GM18907 (cell line): ENCODE measurements around the gene SPOCD1.

Experiments used
- ATAC-seq: cut with Tn5 transposase; IDR thresholded peaks from one replicate; pipeline ENCODE4 v1.9.1; 2021; ENCODE audit warnings: mild to moderate bottlenecking, moderate library complexity; ENCODE audit not compliant: unreplicated experiment

SPOCD1 gene

DNA sequence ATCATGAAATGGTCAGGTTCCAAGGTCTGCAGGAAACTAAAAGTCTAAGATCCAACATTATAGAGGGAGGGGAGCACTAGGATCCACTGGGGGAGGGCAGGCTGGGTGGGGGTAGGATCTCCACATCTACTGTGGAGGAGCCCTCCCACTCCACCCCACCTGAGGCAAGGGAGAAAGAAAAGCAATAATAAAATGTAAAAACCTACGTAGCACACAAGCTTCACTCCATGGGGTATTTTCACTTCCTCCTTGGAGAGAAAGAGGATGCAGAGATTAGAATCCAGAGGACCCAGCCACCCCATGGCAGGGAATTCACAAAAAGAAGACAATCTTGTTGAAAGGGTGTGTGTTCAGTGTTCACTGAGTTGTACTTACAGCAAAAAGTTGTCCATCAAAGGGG, 14.4 kb downstream of the SPOCD1 start:
- ATAC-seq: no peak

DNA sequence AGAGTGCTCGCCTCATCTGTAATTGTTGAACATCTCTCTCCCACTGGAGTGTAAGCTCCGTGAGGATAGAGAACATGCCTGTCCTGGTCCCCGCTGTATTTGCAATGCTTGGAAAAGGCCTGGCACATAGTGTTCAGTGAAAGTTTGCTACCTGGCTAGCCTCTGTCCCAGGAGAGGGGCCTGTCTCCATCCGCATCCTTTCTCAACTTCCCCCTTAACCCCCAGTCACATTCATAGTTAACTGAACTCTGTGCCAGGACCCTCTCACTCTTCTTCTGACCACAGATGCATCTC, 15.2 kb downstream of the SPOCD1 start:
- ATAC-seq: no peak

DNA sequence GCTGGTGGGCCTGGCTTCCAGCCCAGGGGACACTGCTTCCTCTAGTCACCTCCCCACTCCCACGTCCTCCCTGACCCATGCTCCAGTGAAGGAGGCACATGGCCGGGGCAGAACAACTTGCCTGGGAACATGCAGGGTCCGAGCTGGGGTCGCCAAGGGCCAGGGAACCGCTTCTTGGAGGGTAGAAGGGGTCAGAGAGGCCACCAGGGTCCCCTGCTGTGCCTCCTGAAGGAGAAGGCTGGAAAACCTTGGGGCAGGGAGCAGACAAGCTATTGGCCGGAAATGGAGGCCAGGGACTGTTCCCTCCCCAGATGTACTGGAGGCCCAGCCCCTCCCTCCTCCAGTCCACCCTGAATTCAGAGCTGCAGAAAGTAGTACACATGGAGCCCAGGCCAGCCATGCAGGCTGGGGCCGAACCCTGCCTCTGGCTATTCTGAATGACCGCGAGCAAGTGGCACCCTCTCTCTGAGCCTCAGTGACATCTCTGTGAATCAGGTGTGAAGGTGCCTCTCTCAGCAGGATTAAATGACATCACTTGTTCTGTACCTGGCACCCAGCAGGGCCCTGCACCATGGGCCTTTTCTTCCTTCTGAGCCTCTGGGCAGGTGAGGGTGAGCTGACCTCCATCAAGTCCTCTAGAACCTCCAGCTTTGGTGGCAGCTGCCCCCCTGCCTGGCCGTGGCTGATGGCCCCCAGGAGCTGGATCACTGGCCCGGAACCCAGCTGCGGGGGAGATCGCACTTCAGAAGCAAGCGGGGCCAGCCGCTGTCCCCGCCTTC, 15.7 kb downstream of the SPOCD1 start:
- no peak for ATAC-seq

DNA sequence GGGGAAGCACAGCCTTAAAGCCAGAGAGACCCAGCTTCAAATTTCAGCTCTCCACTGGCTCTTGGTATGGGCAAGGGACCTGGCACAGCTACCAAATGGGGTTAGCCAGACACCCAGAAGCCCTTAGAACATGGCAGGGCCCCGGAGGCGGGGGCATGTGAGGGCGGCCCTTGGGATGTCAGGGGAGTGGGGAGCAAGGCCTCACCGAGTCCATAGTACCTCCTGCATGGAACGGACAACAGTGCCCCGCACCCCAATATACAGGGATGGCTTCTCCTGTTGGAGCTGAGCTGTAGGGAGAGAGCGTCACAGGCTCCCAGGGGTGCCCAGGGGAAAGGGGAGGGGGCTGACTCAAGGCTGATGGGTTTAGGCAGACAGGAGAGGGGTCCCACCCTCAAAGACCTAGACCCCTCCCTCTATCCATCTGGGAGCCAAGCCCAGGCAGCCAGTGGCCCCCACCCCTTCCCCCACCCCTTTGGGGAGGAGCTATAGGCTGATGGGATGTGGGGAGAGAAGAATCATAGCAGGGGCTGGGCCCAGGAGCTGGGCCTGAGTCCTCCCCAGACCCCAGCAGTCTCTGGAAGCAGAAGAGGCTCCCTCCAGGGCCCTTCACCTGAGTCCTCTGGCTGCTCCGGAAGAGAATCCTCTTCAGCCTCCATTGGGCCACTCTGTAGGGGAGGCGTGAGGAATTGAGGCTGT, 16.5 kb downstream of the SPOCD1 start:
- ATAC-seq: no peak

DNA sequence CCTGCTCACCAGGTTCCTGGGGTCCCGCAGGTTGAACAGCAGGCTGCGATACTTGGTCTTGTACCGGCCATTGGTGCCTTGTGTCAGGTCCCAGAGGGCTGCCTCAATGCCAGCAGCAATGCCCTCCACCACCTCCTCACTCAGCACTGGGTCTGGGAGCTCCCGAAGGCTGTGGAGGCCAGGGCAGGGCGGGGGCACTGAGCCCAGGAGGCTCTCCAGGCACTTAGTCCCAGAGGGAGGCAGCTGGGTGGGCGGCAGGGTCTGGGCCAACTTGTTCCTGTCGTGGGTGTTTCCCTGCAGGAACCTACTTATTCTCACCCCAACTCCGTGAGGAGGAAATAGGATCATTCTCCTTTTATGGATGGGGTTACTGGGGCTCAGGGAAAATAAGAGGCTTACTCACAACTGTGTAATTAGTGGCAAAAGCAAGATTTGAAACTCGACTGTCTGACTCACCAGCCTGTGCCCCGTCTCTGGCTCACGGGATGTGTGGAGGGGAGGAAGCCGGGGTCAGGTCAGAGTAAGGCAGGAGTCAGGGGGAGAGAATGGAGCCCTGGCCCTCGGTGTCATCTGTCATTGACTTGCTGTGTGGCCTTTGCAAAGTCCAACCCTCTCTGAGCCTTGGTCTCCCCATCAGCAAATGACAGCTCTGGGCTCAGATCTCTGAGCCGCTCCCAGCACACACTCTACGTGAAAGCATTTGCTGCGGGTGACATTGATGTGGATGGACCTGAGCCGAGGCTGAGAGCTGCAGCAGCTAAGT, 17.2 kb downstream of the SPOCD1 start:
- no peak for ATAC-seq

DNA sequence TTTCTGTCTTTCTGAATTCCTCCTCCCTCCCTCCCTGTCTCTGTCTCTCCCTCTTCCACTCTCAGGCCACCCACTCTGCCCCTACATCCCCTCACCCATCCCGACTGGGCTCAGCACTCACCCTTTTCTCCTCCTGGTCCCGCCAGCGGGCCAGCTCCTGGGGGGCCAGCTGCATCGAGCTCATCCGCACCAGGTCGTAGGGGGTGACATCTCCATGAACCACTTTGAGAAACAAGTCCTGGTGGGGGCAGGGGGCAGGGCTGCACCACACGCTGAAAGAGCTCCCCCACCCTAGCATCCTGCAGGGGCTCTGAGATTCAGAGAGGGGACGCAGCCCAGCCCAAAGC, 17.8 kb downstream of the SPOCD1 start:
- no peak for ATAC-seq

DNA sequence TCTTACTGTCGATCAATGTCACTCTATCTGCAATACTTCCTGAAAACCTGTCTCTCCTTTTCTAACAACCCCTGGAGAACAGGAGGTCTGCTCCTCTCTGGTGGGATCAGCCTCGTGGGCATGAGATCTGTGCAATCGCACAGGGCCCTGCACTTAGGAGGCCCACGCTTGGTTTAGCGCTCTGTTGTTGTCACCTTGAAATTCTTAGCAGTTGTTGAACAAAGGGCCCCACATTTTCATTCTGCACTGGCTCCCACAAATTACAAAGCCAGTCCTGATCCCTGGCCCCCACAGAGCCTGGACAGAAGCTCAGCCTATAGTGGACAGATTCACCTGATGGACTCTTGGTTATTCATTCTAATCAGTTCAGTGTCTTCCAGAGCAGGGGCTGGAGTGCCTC, 18.6 kb downstream of the SPOCD1 start:
- no peak for ATAC-seq

DNA sequence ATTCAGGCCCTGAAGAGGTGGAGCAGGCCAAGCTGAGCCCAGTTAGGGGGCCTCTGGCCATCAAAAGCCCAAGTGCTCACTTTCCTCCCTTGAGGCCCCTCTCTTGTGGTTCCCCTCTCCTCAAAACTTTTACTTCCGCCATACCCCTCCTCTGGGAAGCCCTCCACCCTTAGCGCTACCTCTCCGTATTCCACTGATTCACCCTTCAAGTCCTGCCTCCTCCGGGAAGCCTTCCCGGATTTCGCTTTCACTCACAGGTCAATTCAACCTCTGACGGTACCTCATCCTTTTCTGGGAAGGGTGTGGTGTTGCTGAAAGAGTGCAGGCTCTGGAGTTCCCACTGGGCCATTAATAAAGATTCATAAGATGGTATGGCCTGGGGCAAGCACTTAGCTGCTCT, 19.1 kb downstream of the SPOCD1 start:
- ATAC-seq: no peak

DNA sequence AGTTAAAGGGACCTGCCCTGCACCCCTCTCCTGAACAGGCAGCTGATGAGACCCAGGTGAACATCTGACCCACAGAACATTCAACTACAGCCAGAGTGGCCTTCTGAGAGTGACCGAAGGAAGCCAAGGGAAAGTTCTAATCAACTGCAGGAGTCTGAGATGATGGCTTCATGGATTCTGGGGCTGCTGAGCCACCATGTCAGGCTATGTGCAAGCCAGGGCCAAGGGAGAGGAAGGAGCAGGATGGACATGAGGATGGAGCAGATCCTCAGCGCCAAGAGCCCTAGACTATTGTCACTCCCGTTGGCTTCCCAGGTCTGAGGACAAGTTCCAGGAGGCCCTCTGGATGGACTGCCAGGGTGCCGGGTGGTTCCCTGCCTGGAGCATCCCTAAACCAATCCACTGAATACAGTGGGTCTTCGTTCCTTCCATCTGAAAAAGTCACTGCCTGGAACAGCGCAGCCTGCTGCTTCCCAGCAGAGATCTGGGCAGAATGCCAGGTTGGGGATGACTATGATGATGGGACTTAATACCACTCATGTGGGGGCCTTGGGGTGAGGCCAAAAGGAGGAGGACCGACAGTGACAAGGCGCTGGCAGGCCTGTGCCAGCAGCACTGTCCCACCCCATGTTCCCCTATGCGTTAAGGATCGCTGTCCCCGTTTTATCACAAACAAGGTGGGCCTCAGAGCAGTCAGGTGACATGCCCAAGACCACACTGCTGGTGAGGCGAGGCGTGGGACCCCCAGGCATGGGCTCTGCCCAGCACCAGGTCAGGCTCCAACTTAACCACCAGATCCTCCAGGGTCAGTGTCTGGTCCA, 19.8 kb downstream of the SPOCD1 start:
- no peak for ATAC-seq

DNA sequence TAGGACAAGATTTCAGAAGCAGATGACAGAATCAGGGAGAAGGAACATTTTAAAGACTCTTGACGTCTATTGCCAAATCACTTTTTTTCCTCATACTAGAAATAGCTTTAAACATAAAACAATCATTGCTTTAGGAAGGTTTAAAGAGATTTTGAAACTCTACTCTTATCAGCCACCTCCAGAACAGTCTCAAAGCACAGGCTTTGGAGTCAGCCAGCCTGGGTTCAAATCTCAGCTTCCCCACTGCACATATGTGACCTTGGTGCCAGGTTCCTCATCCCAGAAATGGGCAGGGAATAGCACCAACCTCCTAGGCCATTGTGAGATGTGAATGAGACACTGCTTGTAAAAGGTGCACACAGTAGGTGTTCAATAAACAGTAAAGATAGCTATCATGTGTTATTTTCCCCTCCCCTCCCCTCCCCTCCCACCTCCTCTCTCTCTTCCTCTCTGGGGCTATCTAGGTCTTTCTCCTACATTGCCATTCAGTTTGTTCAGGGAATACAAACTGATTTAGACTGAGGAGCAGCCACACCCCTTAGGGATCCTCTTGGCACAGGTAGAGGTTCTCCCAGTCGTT, 20.6 kb downstream of the SPOCD1 start:
- ATAC-seq: no peak

DNA sequence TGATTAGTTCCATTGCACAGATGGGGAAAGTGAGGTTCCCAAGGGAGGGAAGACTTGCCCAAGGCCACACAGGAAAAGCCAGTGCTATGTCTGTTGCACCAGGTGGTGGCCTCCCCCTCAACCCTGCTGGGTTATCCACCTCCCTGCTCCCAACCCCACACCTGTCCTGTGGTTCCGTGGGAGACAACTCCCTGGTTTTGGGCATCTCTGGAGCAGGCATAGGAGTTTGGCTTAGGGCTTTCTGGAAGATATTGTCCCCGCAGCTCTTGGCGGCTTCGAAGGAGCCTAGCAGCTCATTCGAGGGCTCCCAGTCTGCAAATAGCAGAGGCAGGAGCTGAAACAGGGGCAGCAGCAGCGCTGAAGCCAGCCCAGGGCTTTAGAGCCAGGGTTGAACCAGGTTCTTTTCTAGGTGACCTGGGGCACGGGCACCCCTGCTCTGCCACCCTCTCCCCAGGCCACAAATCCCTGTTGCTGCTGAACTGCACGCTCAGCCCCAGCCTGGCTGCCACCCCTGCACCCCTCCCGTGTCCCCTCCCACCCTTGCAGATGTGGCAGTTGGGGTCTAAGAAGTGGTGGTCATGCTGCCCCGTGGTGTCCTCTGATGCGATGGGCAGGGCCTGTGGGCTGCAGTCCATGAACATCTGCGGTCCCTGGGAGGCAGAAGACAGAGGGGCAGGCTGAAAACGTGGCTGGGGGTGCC, 22.1 kb downstream of the SPOCD1 start:
- ATAC-seq: no peak

DNA sequence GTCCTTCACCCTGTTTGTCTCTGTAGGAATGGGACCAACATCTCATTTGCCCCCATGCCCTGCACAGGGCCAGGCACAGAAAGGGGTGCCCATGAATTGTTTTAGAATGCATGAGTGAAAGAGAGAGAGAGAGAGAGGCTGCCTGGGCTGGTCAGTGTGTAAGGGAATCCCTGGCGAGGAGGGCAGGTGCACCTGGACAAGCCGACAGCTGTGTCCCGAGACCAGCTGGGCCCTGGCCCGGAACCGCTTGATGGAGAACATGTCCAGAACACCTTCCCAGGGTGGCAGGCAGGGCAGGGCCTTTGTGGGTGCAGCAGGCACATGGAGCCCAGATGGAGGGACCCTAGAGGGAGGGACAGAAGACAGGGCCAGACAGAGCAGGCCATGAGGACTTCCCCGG, 22.7 kb downstream of the SPOCD1 start:
- no peak for ATAC-seq

DNA sequence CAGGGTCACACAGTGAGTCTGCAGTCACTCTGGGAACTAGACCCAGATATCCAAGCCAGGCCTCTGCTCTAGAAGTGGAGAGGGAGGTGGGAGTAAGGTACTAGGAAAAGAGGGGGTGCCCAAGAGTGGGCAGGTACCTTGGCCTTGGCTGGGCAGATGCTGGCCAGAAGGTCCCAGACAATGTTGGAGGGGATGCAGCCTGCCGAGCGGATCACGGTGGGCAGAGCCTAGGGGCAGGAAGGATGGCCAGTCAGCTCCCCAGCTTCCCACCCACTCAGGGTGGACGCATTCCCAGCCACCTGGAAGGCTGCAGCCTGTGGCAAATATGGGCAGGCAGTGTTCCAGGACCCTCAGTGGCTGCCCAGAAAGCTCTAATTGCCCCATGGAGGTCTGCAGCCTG, 23.3 kb downstream of the SPOCD1 start:
- ATAC-seq: no peak

DNA sequence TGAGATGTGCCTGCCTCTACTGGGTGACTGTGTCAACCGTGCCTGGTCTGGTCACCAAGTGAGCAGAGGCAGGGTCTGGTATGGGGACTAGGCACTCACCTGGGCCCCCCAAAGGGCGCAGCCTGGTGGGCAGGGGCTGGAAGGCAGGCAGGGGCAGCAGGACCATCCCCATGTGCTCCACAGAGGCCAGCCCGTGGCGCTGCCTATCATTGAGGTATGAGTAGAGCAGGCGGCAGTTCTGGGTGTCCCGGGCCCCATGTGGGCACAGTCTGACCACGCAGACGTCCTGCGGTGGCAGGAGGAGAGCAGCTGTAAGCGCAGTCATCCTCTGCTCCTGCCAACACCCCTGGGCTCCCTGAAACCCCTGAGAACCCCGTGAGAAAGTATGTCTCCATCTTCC, 23.7 kb downstream of the SPOCD1 start:
- no peak for ATAC-seq

DNA sequence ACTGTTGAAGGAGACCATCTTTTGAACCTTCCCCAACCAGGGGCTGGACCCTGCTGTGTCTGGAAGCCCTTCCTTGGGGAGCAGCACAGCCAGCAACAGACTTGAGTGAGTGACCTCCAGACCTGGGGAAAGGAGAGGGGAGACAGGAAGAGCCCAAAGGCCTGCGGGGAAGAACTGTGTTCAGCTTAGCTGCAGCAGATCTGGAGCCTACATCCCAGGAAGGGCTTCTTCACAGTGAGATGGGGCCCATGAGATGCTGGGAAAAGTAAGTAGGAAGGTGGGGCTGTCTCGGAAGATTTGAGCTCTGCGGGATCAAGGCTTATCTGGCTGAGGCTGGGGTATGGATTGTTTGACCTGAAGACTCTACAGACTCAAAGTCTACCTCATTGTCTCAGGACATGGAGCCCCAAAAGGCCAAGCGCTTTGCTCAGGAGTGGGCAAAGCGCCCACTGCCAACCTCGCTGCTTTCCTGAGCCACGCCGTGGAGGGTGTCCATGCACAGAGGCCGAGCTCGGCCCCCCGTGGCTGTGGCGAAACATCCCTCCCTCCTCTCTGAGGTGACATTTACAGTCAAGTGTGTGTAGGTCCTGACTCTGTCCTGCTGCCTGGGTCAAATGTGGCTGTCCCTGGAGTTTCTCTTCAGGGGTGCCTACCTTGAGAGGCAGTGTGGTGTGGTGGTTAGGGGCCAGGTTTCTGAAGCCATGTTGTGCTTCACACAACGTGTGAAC, 24.5 kb downstream of the SPOCD1 start:
- ATAC-seq: no peak

DNA sequence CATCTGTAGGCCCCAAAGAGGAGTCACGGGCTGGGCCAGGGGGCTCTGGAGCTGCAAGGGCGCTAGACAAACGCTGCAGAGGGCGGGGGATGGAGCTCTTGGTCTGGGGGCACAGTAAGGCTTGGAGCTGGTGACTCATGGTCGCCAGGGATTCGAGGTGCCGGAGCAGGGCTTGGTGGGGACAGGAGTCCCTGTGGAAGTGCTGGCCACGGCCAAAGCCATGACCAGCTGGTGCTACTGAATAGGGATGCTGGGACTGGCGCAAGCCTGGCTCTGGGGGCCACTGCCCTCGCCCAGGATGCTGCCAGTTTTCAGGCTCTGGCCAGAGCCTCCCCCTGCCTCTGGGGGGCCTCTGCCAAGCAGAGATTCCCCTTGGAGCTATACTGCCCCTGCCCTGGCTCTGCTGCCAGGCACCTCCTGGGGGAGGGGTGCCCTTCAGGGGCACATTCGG, 25.2 kb downstream of the SPOCD1 start:
- no peak for ATAC-seq

DNA sequence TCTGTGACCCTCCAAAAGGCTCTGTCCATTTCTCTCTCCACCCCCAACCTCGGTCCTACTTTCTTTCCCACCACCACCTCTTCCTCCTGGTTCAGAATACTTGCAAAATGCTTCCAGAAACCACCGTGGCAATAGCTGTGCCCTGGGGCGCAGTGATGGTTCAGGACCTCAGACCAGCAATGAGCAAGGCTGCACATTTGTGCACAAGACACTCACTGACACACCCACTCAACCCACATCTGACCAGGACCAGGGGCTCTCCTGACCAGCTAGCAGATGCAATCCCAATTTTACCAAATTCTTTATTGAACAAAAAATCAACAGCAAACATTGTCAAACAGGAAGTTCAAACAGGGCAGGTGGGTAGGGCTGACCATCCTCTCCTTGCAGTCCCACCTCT, 25.7 kb downstream of the SPOCD1 start:
- no peak for ATAC-seq

DNA sequence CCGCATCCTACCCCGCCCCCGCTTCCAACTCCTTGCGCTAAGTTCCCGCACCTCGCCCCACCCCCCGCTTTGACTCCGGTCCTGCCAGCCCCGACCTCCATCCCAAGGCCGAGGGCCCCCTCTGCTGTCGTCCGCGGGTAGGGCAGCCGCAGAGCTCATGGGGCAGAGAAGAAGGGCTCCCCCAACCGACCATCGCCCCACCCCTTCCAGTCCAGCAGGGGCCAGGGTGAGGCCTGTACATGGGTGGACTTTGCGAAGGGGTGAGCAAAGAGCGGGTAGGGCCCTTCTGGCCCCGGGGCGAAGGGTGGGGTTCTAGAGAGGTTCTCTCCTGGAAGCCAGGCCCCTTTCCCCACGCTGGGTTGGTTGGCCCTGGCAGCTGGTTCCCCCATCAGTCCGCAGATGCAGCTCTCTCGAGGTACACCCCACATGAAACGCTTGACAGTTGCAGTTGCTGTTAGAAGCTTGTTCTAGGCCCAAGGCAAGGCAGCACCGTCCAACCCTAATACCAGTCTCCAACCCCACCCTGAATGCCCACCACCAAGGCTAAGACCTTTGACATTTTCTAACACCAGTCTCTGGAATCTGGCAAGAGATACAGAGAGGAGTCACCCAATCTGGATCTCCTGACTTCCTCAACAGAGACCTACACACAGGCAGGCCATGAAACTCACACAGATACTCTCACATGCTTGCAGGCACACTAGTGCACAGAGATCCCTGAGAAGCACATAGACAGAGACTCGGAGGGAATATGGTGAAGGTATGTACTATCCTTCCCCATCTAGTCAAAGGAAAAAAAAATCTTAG, 26.4 kb downstream of the SPOCD1 start:
- peak; percentile 50 for ATAC-seq

DNA sequence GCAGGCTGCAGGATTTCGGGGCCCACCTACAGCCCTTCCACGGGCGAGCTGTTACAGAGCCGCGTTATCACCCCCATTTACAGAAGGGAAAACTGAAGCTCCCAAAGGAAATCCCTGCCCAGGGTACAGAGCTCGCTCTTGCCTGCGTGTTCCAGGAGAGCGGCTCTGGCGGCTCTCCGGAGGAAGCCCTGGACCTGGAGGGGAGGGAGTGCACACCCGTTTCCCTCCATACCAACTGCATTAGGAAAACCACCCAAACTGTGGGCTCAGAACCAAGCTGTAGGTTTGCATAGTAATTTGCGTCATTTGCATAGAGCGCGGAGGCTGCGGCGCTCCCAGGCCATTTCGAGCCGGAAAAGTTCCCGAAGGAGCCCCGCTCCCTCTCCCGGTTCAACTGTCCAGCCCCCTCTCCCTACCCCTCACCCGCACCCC, 27.0 kb downstream of the SPOCD1 start:
- peak; percentile 20 for ATAC-seq
